HEK293 (cell line): ENCODE results near the gene FLOT2.

Experiments
- MYNN ChIP-seq: fragments of 450-650 bp; formaldehyde crosslinking; IDR thresholded peaks from 2 replicates; pipeline ENCODE4 v1.5.1; 2016; ENCODE audit warnings: missing biosample characterization, missing genetic modification characterization, borderline replicate concordance
- YY1 ChIP-seq: fragments of 450-650 bp; formaldehyde crosslinking; IDR thresholded peaks from 2 replicates; pipeline ENCODE4 v1.5.1; 2018; ENCODE audit warnings: missing biosample characterization, missing genetic modification characterization
- ZIC2 ChIP-seq: fragments of 450-650 bp; formaldehyde crosslinking; IDR thresholded peaks from 2 replicates; pipeline ENCODE4 v1.5.1; 2016; ENCODE audit warnings: missing biosample characterization, missing genetic modification characterization
- ZNF670 ChIP-seq: fragments of 450-650 bp; formaldehyde crosslinking; IDR thresholded peaks from 2 replicates; pipeline ENCODE4 v1.5.1; 2016; ENCODE audit warnings: missing biosample characterization, missing genetic modification characterization, low read depth
- ZNF791 ChIP-seq: fragments of 450-650 bp; formaldehyde crosslinking; IDR thresholded peaks from 2 replicates; pipeline ENCODE4 v1.5.1; 2016; ENCODE audit warnings: missing biosample characterization, missing genetic modification characterization
- TF ChIP-seq, protein P1 (sequence below): fragments of 450-650 bp; formaldehyde crosslinking; IDR thresholded peaks from 2 replicates; pipeline ENCODE4 v1.5.1; 2016; ENCODE audit warnings: missing biosample characterization, missing genetic modification characterization

DNA sequence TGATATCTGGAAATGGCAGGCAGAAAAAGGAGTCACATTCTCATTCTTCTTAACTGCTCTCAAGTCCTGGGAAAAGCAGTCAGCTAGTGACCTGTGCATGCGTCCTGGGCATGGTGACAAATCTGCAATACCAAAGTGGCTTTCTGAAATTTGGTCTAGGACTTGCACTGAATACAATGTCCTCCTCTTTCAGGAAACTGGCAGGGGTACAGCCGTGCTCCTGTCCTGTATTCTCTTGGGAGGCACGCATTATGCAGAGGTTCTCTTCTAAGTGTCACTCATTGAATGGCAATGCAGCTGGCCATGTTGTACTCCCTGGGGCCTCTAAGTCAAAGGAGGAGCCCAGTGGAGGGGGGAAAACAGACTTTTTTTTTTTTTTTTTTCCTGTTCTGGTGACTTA, 43.1 kb upstream of the FLOT2 start:
- TF ChIP-seq ZIC2 (tag by site-specific recombination) (no peak), MYNN (tag by site-specific recombination) (no peak), YY1 (no peak), ZNF791 (tag by site-specific recombination) (no peak), ZNF670 (tag by site-specific recombination) (no peak)
- TF ChIP-seq, protein P1, sequence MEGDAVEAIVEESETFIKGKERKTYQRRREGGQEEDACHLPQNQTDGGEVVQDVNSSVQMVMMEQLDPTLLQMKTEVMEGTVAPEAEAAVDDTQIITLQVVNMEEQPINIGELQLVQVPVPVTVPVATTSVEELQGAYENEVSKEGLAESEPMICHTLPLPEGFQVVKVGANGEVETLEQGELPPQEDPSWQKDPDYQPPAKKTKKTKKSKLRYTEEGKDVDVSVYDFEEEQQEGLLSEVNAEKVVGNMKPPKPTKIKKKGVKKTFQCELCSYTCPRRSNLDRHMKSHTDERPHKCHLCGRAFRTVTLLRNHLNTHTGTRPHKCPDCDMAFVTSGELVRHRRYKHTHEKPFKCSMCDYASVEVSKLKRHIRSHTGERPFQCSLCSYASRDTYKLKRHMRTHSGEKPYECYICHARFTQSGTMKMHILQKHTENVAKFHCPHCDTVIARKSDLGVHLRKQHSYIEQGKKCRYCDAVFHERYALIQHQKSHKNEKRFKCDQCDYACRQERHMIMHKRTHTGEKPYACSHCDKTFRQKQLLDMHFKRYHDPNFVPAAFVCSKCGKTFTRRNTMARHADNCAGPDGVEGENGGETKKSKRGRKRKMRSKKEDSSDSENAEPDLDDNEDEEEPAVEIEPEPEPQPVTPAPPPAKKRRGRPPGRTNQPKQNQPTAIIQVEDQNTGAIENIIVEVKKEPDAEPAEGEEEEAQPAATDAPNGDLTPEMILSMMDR (tag by site-specific recombination) = no peak
